Activated T-cell treated with anti-CD3 and anti-CD28 coated beads for 1 hour (primary cell): ENCODE results near the gene NEK5.
"Not testable (repeated sequence)": the region's sequence is repeated elsewhere in the genome, so short reads cannot be mapped to it uniquely, and the experiment has no call there.

Experiments used
- DNase-seq: peaks from one replicate; pipeline ENCODE4 v3.0.0-alpha.2; 2020; ENCODE audit warnings: low read depth

The NEK5 gene

GRCh38 chr13:52141299-52141698, 12.4 kb upstream of the NEK5 start:
- no peak for DNase-seq

- no peak for DNase-seq
Measured at GRCh38 chr13:52137489-52137888, 8.6 kb upstream of the NEK5 start.

GRCh38 chr13:52136763-52137162, 7.9 kb upstream of the NEK5 start:
- no peak for DNase-seq

- DNase-seq, result no peak
Measured at GRCh38 chr13:52130641-52131040, 1.8 kb upstream of the NEK5 start.

- peak; percentile 27 for DNase-seq
Measured at GRCh38 chr13:52127783-52128702, 830 bp downstream of the NEK5 start.

GRCh38 chr13:52127378-52127777, 1.5 kb downstream of the NEK5 start:
- DNase-seq, result no peak

GRCh38 chr13:52125547-52125946, 3.3 kb downstream of the NEK5 start:
- DNase-seq, result no peak

- no peak for DNase-seq
Measured at GRCh38 chr13:52118595-52118994, 10.3 kb downstream of the NEK5 start.

GRCh38 chr13:52118095-52118494, 10.8 kb downstream of the NEK5 start:
- no peak for DNase-seq

GRCh38 chr13:52112591-52112990, 16.3 kb downstream of the NEK5 start:
- no peak for DNase-seq

- DNase-seq, result no peak
Measured at GRCh38 chr13:52109116-52109670, 19.7 kb downstream of the NEK5 start.

GRCh38 chr13:52105841-52106240, 23.0 kb downstream of the NEK5 start:
- DNase-seq, result no peak

- no peak for DNase-seq
Measured at GRCh38 chr13:52104624-52105023, 24.2 kb downstream of the NEK5 start.

GRCh38 chr13:52103386-52103785, 25.5 kb downstream of the NEK5 start:
- DNase-seq, result no peak

- not testable (repeated sequence) for DNase-seq
Measured at GRCh38 chr13:52102423-52102822, 26.4 kb downstream of the NEK5 start.

- no peak for DNase-seq
Measured at GRCh38 chr13:52097197-52097596, 31.7 kb downstream of the NEK5 start.

- no peak for DNase-seq
Measured at GRCh38 chr13:52096748-52097147, 32.1 kb downstream of the NEK5 start.

- no peak for DNase-seq
Measured at GRCh38 chr13:52096062-52096461, 32.8 kb downstream of the NEK5 start.

- DNase-seq, result no peak
Measured at GRCh38 chr13:52092087-52092486, 36.8 kb downstream of the NEK5 start.

GRCh38 chr13:52091473-52091872, 37.4 kb downstream of the NEK5 start:
- no peak for DNase-seq

- DNase-seq, result no peak
Measured at GRCh38 chr13:52085421-52085820, 43.5 kb downstream of the NEK5 start.

- not testable (repeated sequence) for DNase-seq
Measured at GRCh38 chr13:52084981-52085380, 43.9 kb downstream of the NEK5 start.

- DNase-seq, result no peak
Measured at GRCh38 chr13:52082601-52083000, 46.3 kb downstream of the NEK5 start.

- DNase-seq, result not testable (repeated sequence)
Measured at GRCh38 chr13:52079891-52080290, 49.0 kb downstream of the NEK5 start.
